Activated CD8-positive, alpha-beta memory T cell treated with anti-CD3 and anti-CD28 coated beads, Interleukin-2, amount 50 U/mL, for 1 hour (primary cell): Measurements from ENCODE around the gene CAVIN2.

Experiments
- DNase-seq: peaks from one replicate; pipeline ENCODE4 v3.0.0-alpha.2; 2020; ENCODE audit errors: extremely low read depth

Gene CAVIN2

GRCh38 chr2:191839918-191840804 lies 6.7 kb downstream of the CAVIN2 start:
- DNase-seq: no peak

- DNase-seq: no peak
Observed at GRCh38 chr2:191838526-191838925, 8.4 kb downstream of the CAVIN2 start.

GRCh38 chr2:191836853-191837769 lies 9.8 kb downstream of the CAVIN2 start:
- DNase-seq: no peak

- DNase-seq: no peak
Observed at GRCh38 chr2:191836471-191836852, 10.4 kb downstream of the CAVIN2 start.

- no peak for DNase-seq
Observed at GRCh38 chr2:191835539-191836350, 11.1 kb downstream of the CAVIN2 start.

GRCh38 chr2:191835100-191835499 lies 11.8 kb downstream of the CAVIN2 start:
- DNase-seq: no peak

- no peak for DNase-seq
Observed at GRCh38 chr2:191833356-191833755, 13.5 kb downstream of the CAVIN2 start.

GRCh38 chr2:191832668-191833067 lies 14.2 kb downstream of the CAVIN2 start:
- no peak for DNase-seq

- no peak for DNase-seq
Observed at GRCh38 chr2:191831410-191831994, 15.4 kb downstream of the CAVIN2 start.

- no peak for DNase-seq
Observed at GRCh38 chr2:191824398-191824797, 22.5 kb downstream of the CAVIN2 start.

- no peak for DNase-seq
Observed at GRCh38 chr2:191821078-191821477, 25.8 kb downstream of the CAVIN2 start.

GRCh38 chr2:191818725-191819350 lies 28.1 kb downstream of the CAVIN2 start:
- DNase-seq: no peak

- DNase-seq: no peak
Observed at GRCh38 chr2:191818133-191818532, 28.8 kb downstream of the CAVIN2 start.

- DNase-seq: no peak
Observed at GRCh38 chr2:191815010-191815409, 31.9 kb downstream of the CAVIN2 start.

GRCh38 chr2:191813943-191814342 lies 32.9 kb downstream of the CAVIN2 start:
- no peak for DNase-seq

GRCh38 chr2:191811807-191812602 lies 34.9 kb downstream of the CAVIN2 start:
- no peak for DNase-seq

GRCh38 chr2:191806396-191806795 lies 40.5 kb downstream of the CAVIN2 start:
- DNase-seq: no peak

- DNase-seq: no peak
Observed at GRCh38 chr2:191804766-191805165, 42.1 kb downstream of the CAVIN2 start.

GRCh38 chr2:191803007-191803406 lies 43.9 kb downstream of the CAVIN2 start:
- no peak for DNase-seq

GRCh38 chr2:191802180-191802579 lies 44.7 kb downstream of the CAVIN2 start:
- DNase-seq: no peak
